NOMO-1 treated with DMSO at 0.1 percent for 48 hours (cell line): ENCODE data around the gene GALNTL6.

Source experiments
- DNase-seq: peaks from one replicate; lab custom pipeline; 2025; ENCODE audit not compliant: unreplicated experiment; lab: John Stamatoyannopoulos, UW

Gene GALNTL6

GRCh38 chr4:171985129-171985528 lies 171.9 kb downstream of the GALNTL6 start:
- DNase-seq, result no peak

GRCh38 chr4:171993247-171993646 lies 180.0 kb downstream of the GALNTL6 start:
- DNase-seq, result no peak

- no peak for DNase-seq
Observed at GRCh38 chr4:172007889-172008288, 194.7 kb downstream of the GALNTL6 start.

GRCh38 chr4:172009446-172010230 lies 196.4 kb downstream of the GALNTL6 start:
- DNase-seq, result no peak

- peak; percentile 1 for DNase-seq
Observed at GRCh38 chr4:172011196-172011595, 198.0 kb downstream of the GALNTL6 start.

- DNase-seq, result no peak
Observed at GRCh38 chr4:172018358-172018757, 205.2 kb downstream of the GALNTL6 start.

GRCh38 chr4:172035562-172035961 lies 222.4 kb downstream of the GALNTL6 start:
- no peak for DNase-seq

GRCh38 chr4:172040766-172041165 lies 227.6 kb downstream of the GALNTL6 start:
- no peak for DNase-seq

GRCh38 chr4:172042714-172043114 lies 229.5 kb downstream of the GALNTL6 start:
- DNase-seq, result no peak

GRCh38 chr4:172045981-172046380 lies 232.8 kb downstream of the GALNTL6 start:
- DNase-seq, result no peak

GRCh38 chr4:172048666-172049065 lies 235.5 kb downstream of the GALNTL6 start:
- no peak for DNase-seq

- DNase-seq, result no peak
Observed at GRCh38 chr4:172050911-172051310, 237.7 kb downstream of the GALNTL6 start.

- DNase-seq, result no peak
Observed at GRCh38 chr4:172055046-172055445, 241.8 kb downstream of the GALNTL6 start.

GRCh38 chr4:172055498-172055897 lies 242.3 kb downstream of the GALNTL6 start:
- DNase-seq, result no peak

GRCh38 chr4:172061204-172061603 lies 248.0 kb downstream of the GALNTL6 start:
- DNase-seq, result no peak

GRCh38 chr4:172068506-172068905 lies 255.3 kb downstream of the GALNTL6 start:
- no peak for DNase-seq

- DNase-seq, result no peak
Observed at GRCh38 chr4:172073590-172073989, 260.4 kb downstream of the GALNTL6 start.

- no peak for DNase-seq
Observed at GRCh38 chr4:172083272-172083671, 270.1 kb downstream of the GALNTL6 start.

- no peak for DNase-seq
Observed at GRCh38 chr4:172088556-172088955, 275.4 kb downstream of the GALNTL6 start.

- DNase-seq, result no peak
Observed at GRCh38 chr4:172095161-172095560, 282.0 kb downstream of the GALNTL6 start.

GRCh38 chr4:172096786-172097185 lies 283.6 kb downstream of the GALNTL6 start:
- DNase-seq, result no peak

GRCh38 chr4:172099376-172099775 lies 286.2 kb downstream of the GALNTL6 start:
- DNase-seq, result no peak

GRCh38 chr4:172103456-172103855 lies 290.3 kb downstream of the GALNTL6 start:
- no peak for DNase-seq
